Measurements from ENCODE around the gene PBX4. TPM values are rescaled to one million over a fixed set of nuclear protein-coding genes. Genes with fewer than 3 reads are reported as not detected.

Gene PBX4
- total RNA-seq, 4 donors from 2014 or later: 3.3 to 14.9 (median 4.8) TPM

DNA sequence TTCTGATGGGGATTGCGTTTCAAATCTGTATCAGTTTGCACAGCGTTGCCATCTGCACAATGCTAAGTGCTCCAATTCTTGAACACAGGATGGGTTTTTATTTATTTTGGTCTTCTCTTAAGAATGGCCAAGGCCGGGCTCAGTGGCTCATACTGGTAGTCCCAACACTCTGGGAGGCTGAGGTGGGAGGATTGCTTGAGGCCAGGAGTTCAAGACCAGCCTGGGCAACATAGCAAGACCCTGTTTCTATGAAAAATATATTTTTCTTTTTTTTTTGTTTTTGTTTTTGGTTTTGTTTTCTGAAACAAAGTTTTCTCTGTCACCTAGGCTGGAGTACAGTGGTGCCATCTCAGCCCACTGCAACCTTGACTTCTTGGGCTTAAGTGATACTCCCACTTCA, 95.3 kb downstream of the PBX4 start:
- Histone ChIP-seq H3K27ac (no peak overlapping the region), H3K27me3 (no peaks in the 10 kb centered on the region), H3K4me1 (peaks cover 2% of the 10 kb centered on the region), H3K9me3 (no peaks in the 10 kb centered on the region), H3K4me3 (no peak overlapping the region), H3K36me3 (peaks cover 44% of the 10 kb centered on the region)
- 87% methylated on average over 3 of the region's 3 CpGs for WGBS
- DNase-seq (ENCODE audit: low spot score in 2 of 2): no peak
- TF ChIP-seq EP300 (IDR thresholded peaks at IDR 0.05) (no peak), POLR2AphosphoS5 (IDR thresholded peaks at IDR 0.05) (no peak), POLR2A (IDR thresholded peaks at IDR 0.05) (no peak)
- TF ChIP-seq, protein P1, sequence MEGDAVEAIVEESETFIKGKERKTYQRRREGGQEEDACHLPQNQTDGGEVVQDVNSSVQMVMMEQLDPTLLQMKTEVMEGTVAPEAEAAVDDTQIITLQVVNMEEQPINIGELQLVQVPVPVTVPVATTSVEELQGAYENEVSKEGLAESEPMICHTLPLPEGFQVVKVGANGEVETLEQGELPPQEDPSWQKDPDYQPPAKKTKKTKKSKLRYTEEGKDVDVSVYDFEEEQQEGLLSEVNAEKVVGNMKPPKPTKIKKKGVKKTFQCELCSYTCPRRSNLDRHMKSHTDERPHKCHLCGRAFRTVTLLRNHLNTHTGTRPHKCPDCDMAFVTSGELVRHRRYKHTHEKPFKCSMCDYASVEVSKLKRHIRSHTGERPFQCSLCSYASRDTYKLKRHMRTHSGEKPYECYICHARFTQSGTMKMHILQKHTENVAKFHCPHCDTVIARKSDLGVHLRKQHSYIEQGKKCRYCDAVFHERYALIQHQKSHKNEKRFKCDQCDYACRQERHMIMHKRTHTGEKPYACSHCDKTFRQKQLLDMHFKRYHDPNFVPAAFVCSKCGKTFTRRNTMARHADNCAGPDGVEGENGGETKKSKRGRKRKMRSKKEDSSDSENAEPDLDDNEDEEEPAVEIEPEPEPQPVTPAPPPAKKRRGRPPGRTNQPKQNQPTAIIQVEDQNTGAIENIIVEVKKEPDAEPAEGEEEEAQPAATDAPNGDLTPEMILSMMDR (IDR thresholded peaks at IDR 0.05): no peak

DNA sequence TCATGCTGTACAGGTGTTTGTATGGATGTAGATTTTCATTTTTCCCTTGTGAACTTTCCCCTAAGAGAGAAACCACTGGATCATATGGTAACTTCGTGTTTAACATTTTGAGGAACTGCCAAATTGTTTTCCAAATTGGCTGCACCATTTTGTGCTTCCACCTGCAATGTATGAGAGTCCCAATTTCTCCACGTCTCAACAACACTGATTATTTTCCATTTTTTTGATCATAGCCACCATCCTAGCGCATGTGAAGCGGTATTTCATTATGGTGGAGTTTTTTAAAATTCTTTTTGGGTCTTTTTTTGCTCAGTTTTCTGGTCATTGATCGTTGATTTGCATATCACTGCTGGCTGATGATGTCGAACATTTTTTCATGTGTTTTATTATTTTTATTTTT, 97.5 kb downstream of the PBX4 start:
- H3K36me3 ChIP-seq: peaks cover 22% of the 10 kb centered on the region
- H3K4me3 ChIP-seq: no peak overlapping the region
- no peak for DNase-seq (ENCODE audit: low spot score in 2 of 2)
- no peak overlapping the region for H3K27ac ChIP-seq
- WGBS: 81% methylated on average over 6 of the region's 6 CpGs
- TF ChIP-seq, protein P1 (IDR thresholded peaks at IDR 0.05): no peak
- TF ChIP-seq POLR2AphosphoS5 (IDR thresholded peaks at IDR 0.05) (no peak), EP300 (IDR thresholded peaks at IDR 0.05) (no peak), POLR2A (IDR thresholded peaks at IDR 0.05) (no peak)
- no peaks in the 10 kb centered on the region for H3K9me3 ChIP-seq
- H3K27me3 ChIP-seq: no peaks in the 10 kb centered on the region
- peaks cover 19% of the 10 kb centered on the region for H3K4me1 ChIP-seq

DNA sequence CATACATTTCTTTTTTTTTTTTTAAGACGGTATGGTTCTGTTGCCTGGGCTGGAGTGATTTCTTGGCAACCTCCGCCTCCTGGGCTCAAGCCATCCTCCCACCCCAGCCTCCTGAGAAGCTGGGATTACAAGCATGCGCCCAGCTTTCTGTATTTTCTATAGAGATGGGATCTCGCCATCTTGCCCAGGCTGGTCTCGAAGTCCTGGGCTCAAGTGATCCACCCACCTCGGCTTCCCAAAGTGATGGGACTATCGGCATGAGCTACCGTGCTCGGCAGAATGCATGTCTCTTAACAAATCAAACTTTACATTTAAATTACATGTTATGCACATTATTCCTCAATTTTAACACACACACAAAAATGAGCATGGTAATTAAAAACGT, 101.3 kb downstream of the PBX4 start:
- H3K27ac ChIP-seq: no peak overlapping the region
- peak overlapping the region; percentile 75 for H3K4me3 ChIP-seq
- 82% methylated on average over 10 of the region's 10 CpGs for WGBS
- no peak for TF ChIP-seq POLR2AphosphoS5 (IDR thresholded peaks at IDR 0.05)
- TF ChIP-seq, protein P1 (IDR thresholded peaks at IDR 0.05): no peak
- TF ChIP-seq EP300 (IDR thresholded peaks at IDR 0.05): no peak
- TF ChIP-seq POLR2A (IDR thresholded peaks at IDR 0.05): no peak
- peaks cover 10% of the 10 kb centered on the region for H3K36me3 ChIP-seq
- no peak for DNase-seq (ENCODE audit: low spot score in 2 of 2)
- H3K4me1 ChIP-seq: peaks cover 34% of the 10 kb centered on the region
- no peaks in the 10 kb centered on the region for H3K27me3 ChIP-seq
- no peaks in the 10 kb centered on the region for H3K9me3 ChIP-seq

DNA sequence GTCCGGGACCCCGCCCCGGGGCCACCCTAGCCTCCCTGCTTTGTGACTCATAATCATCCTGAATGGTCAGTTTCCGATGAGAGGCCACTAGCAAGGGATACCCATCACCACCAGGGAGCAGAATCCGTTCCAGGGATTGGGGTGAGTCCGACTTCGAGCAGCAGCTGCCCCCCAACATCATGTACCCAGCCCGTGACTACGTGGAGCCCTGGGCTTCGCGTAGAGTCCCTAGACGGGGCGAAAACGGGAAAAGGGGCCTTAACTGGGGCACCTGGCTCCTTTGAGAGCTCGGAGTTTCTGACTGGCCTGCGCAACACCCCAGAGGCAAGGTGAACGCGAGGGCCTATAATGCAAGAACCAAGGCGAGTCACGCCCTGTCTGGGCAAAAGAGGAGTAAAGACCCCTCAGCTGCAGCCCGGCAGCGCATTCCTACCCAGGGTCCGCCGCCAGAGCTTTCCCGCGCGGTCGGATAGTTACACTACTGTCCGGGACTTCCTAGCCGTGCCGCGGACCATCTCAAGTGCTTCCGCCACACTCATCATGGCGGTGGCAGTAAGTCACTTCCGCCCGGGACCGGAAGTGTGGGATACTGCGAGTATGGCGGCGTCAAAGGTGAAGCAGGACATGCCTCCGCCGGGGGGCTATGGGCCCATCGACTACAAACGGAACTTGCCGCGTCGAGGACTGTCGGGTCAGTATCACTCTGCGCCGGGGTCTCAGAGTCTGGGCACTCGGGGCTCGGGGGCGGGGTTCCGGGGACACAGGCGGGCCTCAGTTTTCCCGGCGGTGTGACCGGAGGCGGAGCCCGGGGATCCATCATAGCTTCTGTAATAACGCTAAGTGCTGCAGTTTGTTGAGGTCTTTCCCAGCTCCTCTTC, 102.6 kb downstream of the PBX4 start, which contains the start of gene NDUFA13:
Gene NDUFA13, plus strand, starts transcription at position 584 of the 878 bp plus-strand sequence. Its CDS starts 14 bp downstream, at position 598.
- TF ChIP-seq POLR2A (IDR thresholded peaks at IDR 0.05) (peak in 1 of 2 donors; percentile 73), POLR2AphosphoS5 (IDR thresholded peaks at IDR 0.05) (peak; percentile 99 to 100 (median 100))
- TF ChIP-seq, protein P1 (IDR thresholded peaks at IDR 0.05): no peak
- Histone ChIP-seq H3K9me3 (no peaks in the 10 kb centered on the region), H3K36me3 (peaks cover 10% of the 10 kb centered on the region), H3K27ac (peak within 1 kb of the TSS; percentile 81), H3K4me1 (peaks cover 34% of the 10 kb centered on the region), H3K4me3 (peak within 1 kb of the TSS; percentile 75), H3K27me3 (no peaks in the 10 kb centered on the region)
- WGBS: 20% methylated on average over 20 of the region's 61 CpGs
- DNase-seq (ENCODE audit: low spot score in 2 of 2): peak; percentile 96

DNA sequence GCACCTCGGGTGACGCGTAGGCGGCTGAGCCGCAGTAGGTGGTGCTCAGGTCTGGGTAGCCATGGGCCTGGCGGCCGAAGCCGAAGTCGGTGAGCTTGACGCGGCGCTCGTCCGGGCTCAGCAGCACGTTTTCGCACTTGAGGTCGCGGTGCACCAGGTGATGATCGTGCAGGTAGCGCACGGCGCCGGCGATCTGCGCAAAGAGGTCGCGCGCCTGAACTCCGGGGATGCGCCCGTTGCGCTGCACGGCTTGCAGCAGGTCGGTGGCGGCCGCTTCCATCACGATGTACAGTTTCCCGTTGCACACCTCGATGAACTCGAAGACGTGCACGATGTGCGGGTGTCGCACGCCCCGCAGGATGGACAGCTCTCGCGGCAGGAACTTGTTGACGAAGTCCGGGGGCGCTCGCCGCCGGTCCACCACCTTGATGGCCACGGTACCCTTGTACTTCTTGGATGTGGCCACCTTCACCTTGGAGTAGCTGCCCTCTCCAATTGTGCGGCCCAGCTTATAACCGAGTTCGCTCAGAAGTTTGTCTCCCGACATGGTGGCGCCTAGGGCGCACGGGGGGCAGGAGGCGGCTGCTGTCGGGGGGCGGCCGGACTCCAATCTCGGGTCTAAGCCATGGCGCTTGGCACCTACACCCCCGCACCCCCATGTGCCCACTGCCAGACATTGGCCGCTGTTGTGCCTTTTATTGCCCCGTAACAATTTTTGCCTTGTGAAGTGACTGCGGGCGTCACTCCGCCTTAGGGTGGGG, 103.4 kb downstream of the PBX4 start, which contains the start of gene TSSK6:
Gene TSSK6, minus strand, starts transcription at position 668 of the 761 bp plus-strand sequence. Its CDS starts 121 bp downstream, at position 547.
- peak within 1 kb of the TSS; percentile 75 for H3K4me3 ChIP-seq
- TF ChIP-seq POLR2AphosphoS5 (IDR thresholded peaks at IDR 0.05) (no peak), EP300 (IDR thresholded peaks at IDR 0.05) (no peak), POLR2A (IDR thresholded peaks at IDR 0.05) (no peak)
- TF ChIP-seq, protein P1 (IDR thresholded peaks at IDR 0.05): no peak
- peaks cover 6% of the 10 kb centered on the region for H3K36me3 ChIP-seq
- H3K27me3 ChIP-seq: no peaks in the 10 kb centered on the region
- no peaks in the 10 kb centered on the region for H3K9me3 ChIP-seq
- peak in 1 of 2 donors; percentile 74 for DNase-seq (ENCODE audit: low spot score in 2 of 2)
- H3K4me1 ChIP-seq: peaks cover 34% of the 10 kb centered on the region
- 89% methylated on average over 38 of the region's 74 CpGs for WGBS
- peak within 1 kb of the TSS; percentile 81 for H3K27ac ChIP-seq
